Dedifferentiated amniotic fluid mesenchymal stem cell (primary cell): ENCODE results near the gene GP1BB.
"Not testable (repeated sequence)": the region's sequence is repeated elsewhere in the genome, so short reads cannot be mapped to it uniquely, and the experiment has no call there.

Source experiments
- DNase-seq: peaks from one replicate; pipeline ENCODE4 v3.0.0-alpha.2; 2016; ENCODE audit errors: extremely low spot score

Gene GP1BB

GRCh38 chr22:19693981-19694670 lies 29.2 kb upstream of the GP1BB start:
- DNase-seq = no peak

GRCh38 chr22:19694696-19695095 lies 28.6 kb upstream of the GP1BB start:
- DNase-seq = no peak

- DNase-seq = no peak
Measured at GRCh38 chr22:19696504-19697276, 26.6 kb upstream of the GP1BB start.

GRCh38 chr22:19697871-19698270 lies 25.5 kb upstream of the GP1BB start:
- DNase-seq = not testable (repeated sequence)

GRCh38 chr22:19700790-19701419 lies 22.4 kb upstream of the GP1BB start:
- DNase-seq = no peak

- no peak for DNase-seq
Measured at GRCh38 chr22:19701420-19702145, 21.8 kb upstream of the GP1BB start.

GRCh38 chr22:19703869-19704268 lies 19.5 kb upstream of the GP1BB start:
- no peak for DNase-seq

GRCh38 chr22:19704355-19705015 lies 18.9 kb upstream of the GP1BB start:
- DNase-seq = no peak

GRCh38 chr22:19705181-19705934 lies 18.0 kb upstream of the GP1BB start:
- no peak for DNase-seq

- no peak for DNase-seq
Measured at GRCh38 chr22:19706661-19707151, 16.6 kb upstream of the GP1BB start.

- no peak for DNase-seq
Measured at GRCh38 chr22:19707347-19708290, 15.7 kb upstream of the GP1BB start.

- DNase-seq = no peak
Measured at GRCh38 chr22:19708321-19709011, 14.9 kb upstream of the GP1BB start.

GRCh38 chr22:19709063-19709769 lies 14.1 kb upstream of the GP1BB start:
- no peak for DNase-seq

- no peak for DNase-seq
Measured at GRCh38 chr22:19710020-19710768, 13.1 kb upstream of the GP1BB start.

GRCh38 chr22:19710769-19711106 lies 12.6 kb upstream of the GP1BB start:
- no peak for DNase-seq

- no peak for DNase-seq
Measured at GRCh38 chr22:19713245-19713644, 10.1 kb upstream of the GP1BB start.

- DNase-seq = no peak
Measured at GRCh38 chr22:19713650-19714311, 9.6 kb upstream of the GP1BB start.
